ENCODE data around the gene TMEM178B.

Gene TMEM178B

DNA sequence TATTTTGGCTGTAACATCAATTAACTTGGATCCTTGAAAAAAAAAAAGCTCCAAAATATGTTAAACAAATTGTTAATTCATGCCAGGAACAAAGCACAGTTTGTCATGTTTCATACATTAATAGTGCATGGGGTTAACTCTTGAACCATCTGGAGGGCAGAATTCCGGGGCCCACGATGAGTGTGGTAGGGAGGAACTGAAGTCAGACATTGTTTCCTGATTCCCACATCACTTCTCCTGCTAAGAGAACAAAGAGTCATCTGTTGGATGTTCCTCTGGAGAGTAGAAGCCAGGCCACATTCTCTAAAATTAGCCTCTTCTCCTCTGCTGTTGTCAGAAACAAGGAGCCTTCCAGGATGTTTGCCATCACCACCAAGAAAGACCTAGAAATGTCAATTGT is 54.6 kb downstream of the TMEM178B start:
- TF ChIP-seq FOXP2 (optimal IDR thresholded peaks at IDR 0.05; ENCODE audit: borderline replicate concordance, extremely low read depth, extremely low read length, insufficient read depth) (no peak), SIN3A (IDR thresholded peaks at IDR 0.05; ENCODE audit: borderline replicate concordance, insufficient read depth, low read length) (no peak), TAF1 (IDR thresholded peaks at IDR 0.05; ENCODE audit: borderline replicate concordance, insufficient read depth, low read length) (no peak), POLR2AphosphoS5 (IDR thresholded peaks at IDR 0.05; ENCODE audit: low read depth, low read length) (no peak)
- TF ChIP-seq, protein P1, sequence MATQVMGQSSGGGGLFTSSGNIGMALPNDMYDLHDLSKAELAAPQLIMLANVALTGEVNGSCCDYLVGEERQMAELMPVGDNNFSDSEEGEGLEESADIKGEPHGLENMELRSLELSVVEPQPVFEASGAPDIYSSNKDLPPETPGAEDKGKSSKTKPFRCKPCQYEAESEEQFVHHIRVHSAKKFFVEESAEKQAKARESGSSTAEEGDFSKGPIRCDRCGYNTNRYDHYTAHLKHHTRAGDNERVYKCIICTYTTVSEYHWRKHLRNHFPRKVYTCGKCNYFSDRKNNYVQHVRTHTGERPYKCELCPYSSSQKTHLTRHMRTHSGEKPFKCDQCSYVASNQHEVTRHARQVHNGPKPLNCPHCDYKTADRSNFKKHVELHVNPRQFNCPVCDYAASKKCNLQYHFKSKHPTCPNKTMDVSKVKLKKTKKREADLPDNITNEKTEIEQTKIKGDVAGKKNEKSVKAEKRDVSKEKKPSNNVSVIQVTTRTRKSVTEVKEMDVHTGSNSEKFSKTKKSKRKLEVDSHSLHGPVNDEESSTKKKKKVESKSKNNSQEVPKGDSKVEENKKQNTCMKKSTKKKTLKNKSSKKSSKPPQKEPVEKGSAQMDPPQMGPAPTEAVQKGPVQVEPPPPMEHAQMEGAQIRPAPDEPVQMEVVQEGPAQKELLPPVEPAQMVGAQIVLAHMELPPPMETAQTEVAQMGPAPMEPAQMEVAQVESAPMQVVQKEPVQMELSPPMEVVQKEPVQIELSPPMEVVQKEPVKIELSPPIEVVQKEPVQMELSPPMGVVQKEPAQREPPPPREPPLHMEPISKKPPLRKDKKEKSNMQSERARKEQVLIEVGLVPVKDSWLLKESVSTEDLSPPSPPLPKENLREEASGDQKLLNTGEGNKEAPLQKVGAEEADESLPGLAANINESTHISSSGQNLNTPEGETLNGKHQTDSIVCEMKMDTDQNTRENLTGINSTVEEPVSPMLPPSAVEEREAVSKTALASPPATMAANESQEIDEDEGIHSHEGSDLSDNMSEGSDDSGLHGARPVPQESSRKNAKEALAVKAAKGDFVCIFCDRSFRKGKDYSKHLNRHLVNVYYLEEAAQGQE (IDR thresholded peaks at IDR 0.05; ENCODE audit: insufficient read depth in 1 of 2, low read depth in 2 of 2, low read length in 2 of 2) = no peak

DNA sequence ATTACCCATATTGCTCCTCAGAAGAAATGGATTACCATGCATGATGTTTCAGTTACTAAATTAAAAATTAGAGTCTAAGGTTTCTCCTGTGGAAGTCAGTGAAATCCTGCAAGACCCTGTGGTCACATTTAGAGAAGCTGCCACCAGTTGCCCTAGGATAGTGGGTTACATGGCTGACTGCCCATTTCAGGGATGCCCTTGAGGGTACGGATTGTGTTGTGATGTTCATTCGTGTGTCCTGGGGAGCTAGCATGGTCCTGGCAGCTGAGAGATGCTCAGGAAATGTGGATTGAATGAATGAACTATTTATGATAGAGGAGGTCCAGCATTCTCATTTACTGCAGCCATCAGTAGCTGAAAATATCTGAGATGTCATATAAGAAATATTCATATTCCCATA is 55.1 kb downstream of the TMEM178B start:
- TF ChIP-seq FOXP2 (optimal IDR thresholded peaks at IDR 0.05; ENCODE audit: borderline replicate concordance, extremely low read depth, extremely low read length, insufficient read depth) = no peak
- TF ChIP-seq, protein P1 (IDR thresholded peaks at IDR 0.05; ENCODE audit: insufficient read depth in 1 of 2, low read depth in 2 of 2, low read length in 2 of 2) = no peak
- no peak for TF ChIP-seq TAF1 (IDR thresholded peaks at IDR 0.05; ENCODE audit: borderline replicate concordance, insufficient read depth, low read length)
- TF ChIP-seq SIN3A (IDR thresholded peaks at IDR 0.05; ENCODE audit: borderline replicate concordance, insufficient read depth, low read length) = no peak
- no peak for TF ChIP-seq POLR2AphosphoS5 (IDR thresholded peaks at IDR 0.05; ENCODE audit: low read depth, low read length)

DNA sequence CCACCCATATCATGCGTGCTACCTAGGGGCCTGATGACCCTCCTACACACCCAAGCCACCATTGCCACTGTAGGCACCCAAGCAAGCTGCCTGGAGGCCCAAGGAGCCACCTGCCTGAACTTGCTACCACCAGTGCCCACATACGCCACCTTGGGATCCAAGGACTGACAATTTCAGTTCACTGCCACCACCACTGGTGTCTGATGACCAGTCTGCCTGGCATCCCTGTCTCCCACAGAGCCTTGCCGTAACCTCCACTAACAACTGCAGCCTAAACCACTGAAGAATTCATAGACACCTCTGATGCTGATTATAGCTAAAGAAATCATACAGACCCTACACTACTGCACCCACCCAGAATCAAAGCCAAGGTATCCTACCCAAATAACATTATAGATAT is 58.8 kb downstream of the TMEM178B start:
- no peak for TF ChIP-seq FOXP2 (optimal IDR thresholded peaks at IDR 0.05; ENCODE audit: borderline replicate concordance, extremely low read depth, extremely low read length, insufficient read depth)
- no peak for TF ChIP-seq POLR2AphosphoS5 (IDR thresholded peaks at IDR 0.05; ENCODE audit: low read depth, low read length)

DNA sequence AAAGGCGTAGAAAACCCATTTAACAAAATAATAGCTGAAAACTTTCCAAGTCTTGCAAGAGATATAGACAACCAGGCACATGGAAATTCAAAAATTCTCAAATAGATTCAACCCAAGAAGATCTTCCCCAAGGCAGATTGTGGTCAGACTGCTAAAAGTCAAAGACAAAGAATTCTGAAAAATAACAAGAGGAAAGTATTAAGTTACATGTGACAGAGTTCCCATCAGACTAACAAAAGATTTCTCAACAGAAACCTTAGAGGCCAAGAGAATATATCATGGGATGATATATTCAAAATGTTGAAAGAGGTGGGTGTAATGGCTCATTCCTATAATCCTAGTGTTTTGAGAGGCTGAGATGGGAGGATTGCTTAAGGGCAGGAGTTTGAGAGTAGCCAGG is 59.8 kb downstream of the TMEM178B start:
- TF ChIP-seq TAF1 (IDR thresholded peaks at IDR 0.05; ENCODE audit: borderline replicate concordance, insufficient read depth, low read length) (no peak), POLR2AphosphoS5 (IDR thresholded peaks at IDR 0.05; ENCODE audit: low read depth, low read length) (no peak), SIN3A (IDR thresholded peaks at IDR 0.05; ENCODE audit: borderline replicate concordance, insufficient read depth, low read length) (no peak), FOXP2 (optimal IDR thresholded peaks at IDR 0.05; ENCODE audit: borderline replicate concordance, extremely low read depth, extremely low read length, insufficient read depth) (no peak)
- TF ChIP-seq, protein P1 (IDR thresholded peaks at IDR 0.05; ENCODE audit: insufficient read depth in 1 of 2, low read depth in 2 of 2, low read length in 2 of 2) = no peak

DNA sequence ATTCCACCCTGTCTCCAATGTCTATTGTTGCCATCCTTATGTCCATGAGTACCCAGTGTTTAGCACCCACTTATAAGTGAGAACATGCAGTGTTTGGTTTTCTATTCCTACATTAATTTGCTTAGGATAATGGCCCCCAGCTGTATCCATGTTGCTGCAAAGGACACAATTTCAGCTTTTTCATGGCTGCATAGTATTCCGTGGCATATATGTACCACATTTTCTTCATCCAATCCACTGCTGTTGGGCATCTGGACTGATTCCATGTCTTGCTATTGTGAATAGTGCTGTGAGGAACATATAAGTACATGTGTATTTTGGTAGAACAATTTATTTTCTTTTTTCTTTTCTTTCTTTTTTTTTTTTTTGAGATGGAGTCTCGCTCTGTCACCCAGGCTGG is 68.2 kb downstream of the TMEM178B start:
- no peak for TF ChIP-seq POLR2AphosphoS5 (IDR thresholded peaks at IDR 0.05; ENCODE audit: low read depth, low read length)
- no peak for TF ChIP-seq FOXP2 (optimal IDR thresholded peaks at IDR 0.05; ENCODE audit: borderline replicate concordance, extremely low read depth, extremely low read length, insufficient read depth)
- TF ChIP-seq, protein P1 (IDR thresholded peaks at IDR 0.05; ENCODE audit: insufficient read depth in 1 of 2, low read depth in 2 of 2, low read length in 2 of 2) = no peak
- no peak for TF ChIP-seq SIN3A (IDR thresholded peaks at IDR 0.05; ENCODE audit: borderline replicate concordance, insufficient read depth, low read length)
- no peak for TF ChIP-seq TAF1 (IDR thresholded peaks at IDR 0.05; ENCODE audit: borderline replicate concordance, insufficient read depth, low read length)

Measured in PFSK-1 (cell line).